CD8-positive, alpha-beta memory T cell (primary cell): Measurements from ENCODE around the gene AP1M2. TPM values are rescaled to one million over a fixed set of nuclear protein-coding genes. Genes with fewer than 3 reads are reported as not detected.
A peak's percentile ranks its signal among the peaks of the same experiment; 100 is the strongest.

ENCODE experiments used
- CTCF ChIA-PET: fragments of 350-600 bp; sonication (Branson Sonifier 250); formaldehyde crosslinking; loops from one replicate; lab custom pipeline; 2021; ENCODE audit warnings: antibody characterized with exemption; lab: Charles Lee
- POLR2A ChIA-PET: fragments of 350-600 bp; sonication (Branson Sonifier 250); formaldehyde crosslinking; loops from one replicate; lab custom pipeline; 2021; ENCODE audit warnings: antibody characterized with exemption; lab: Charles Lee
- DNase-seq, 5 donors: peaks; one replicate each; pipeline versions ENCODE4 v3.0.0 to v3.0.0-alpha.2; 2020 to 2022; ENCODE audit warnings: mixed read lengths in 1 of 5
- H3K27ac ChIP-seq: one replicate; pipeline ENCODE4 v1.7.0; 2013; ENCODE audit warnings: low read depth, mild to moderate bottlenecking, low read length, moderate library complexity
- H3K27me3 ChIP-seq: 2 replicates; pipeline ENCODE4 v1.7.0; 2013; ENCODE audit warnings: low read length, mild to moderate bottlenecking; ENCODE audit not compliant: insufficient read depth, poor library complexity, severe bottlenecking
- H3K36me3 ChIP-seq: 2 replicates; pipeline ENCODE4 v1.7.0; 2013; ENCODE audit warnings: mild to moderate bottlenecking, low read length, moderate library complexity; ENCODE audit not compliant: insufficient read depth
- H3K4me1 ChIP-seq: 2 replicates; pipeline ENCODE4 v1.7.0; 2013; ENCODE audit warnings: mild to moderate bottlenecking, low read length, moderate library complexity; ENCODE audit not compliant: insufficient read depth
- H3K4me3 ChIP-seq: 2 replicates; pipeline ENCODE4 v1.7.0; 2013; ENCODE audit warnings: mild to moderate bottlenecking, low read length
- H3K9me3 ChIP-seq: 2 replicates; pipeline ENCODE4 v1.7.0; 2013; ENCODE audit warnings: mild to moderate bottlenecking, low read length
- H3K27ac Mint-ChIP-seq, 8 donors: one replicate each; pipeline ENCODE4 v1.8.0; 2020 to 2021; ENCODE audit warnings: mixed read lengths in 8 of 8, mild to moderate bottlenecking in 6 of 8, inconsistent platforms in 3 of 8, moderate library complexity in 3 of 8
- H3K27me3 Mint-ChIP-seq, 2 donors: one replicate each; pipeline ENCODE4 v1.8.0; 2020 to 2021; ENCODE audit warnings: mixed read lengths in 2 of 2, mild to moderate bottlenecking in 1 of 2, moderate library complexity in 1 of 2
- H3K36me3 Mint-ChIP-seq, 3 donors: one replicate each; pipeline ENCODE4 v1.8.0; 2020 to 2021; ENCODE audit warnings: mixed read lengths in 3 of 3, inconsistent platforms in 1 of 3, mild to moderate bottlenecking in 1 of 3
- H3K4me1 Mint-ChIP-seq, 3 donors: one replicate each; pipeline ENCODE4 v1.8.0; 2020 to 2021; ENCODE audit warnings: mixed read lengths in 3 of 3, inconsistent platforms in 1 of 3, mild to moderate bottlenecking in 1 of 3
- H3K4me3 Mint-ChIP-seq, 7 donors: one replicate each; pipeline ENCODE4 v1.8.0; 2020 to 2021; ENCODE audit warnings: mixed read lengths in 7 of 7, mild to moderate bottlenecking in 6 of 7, moderate library complexity in 4 of 7, inconsistent platforms in 2 of 7
- H3K9me3 Mint-ChIP-seq, 5 donors: one replicate each; pipeline ENCODE4 v1.8.0; 2020 to 2022; ENCODE audit warnings: mixed read lengths in 5 of 5, mild to moderate bottlenecking in 3 of 5, moderate library complexity in 2 of 5, inconsistent platforms in 1 of 5
- polyA plus RNA-seq: library from polyadenylated mRNA; unstranded; fragments of 300-500 nt; fragmentation: Illumina TruSeq; gene quantifications from one replicate; pipeline ENCODE4 v1.2.3, GENCODE V29; 2021
- total RNA-seq, 2 experiments: library from RNA; stranded (reverse); gene quantifications; one replicate each; pipeline ENCODE4 v1.2.3, GENCODE V29; 2021

AP1M2 gene
- total and polyA plus RNA-seq, 3 experiments from 2014 or later = not detected

GRCh38 chr19:10600149-10600548, 13.0 kb upstream of the AP1M2 start:
- Mint-ChIP-seq H3K27me3 (no peaks in the 10 kb centered on the region), H3K36me3 (peaks cover 0 to 11% (median 0%) of the 10 kb centered on the region in 3 donors), H3K27ac (peak overlapping the region in 1 of 8 donors; percentile 65), H3K9me3 (no peaks in the 10 kb centered on the region), H3K4me1 (peaks cover 38 to 48% (median 42%) of the 10 kb centered on the region in 3 donors), H3K4me3 (peak overlapping the region in 5 of 7 donors; percentile 23 to 84 (median 48))
- Histone ChIP-seq H3K36me3 (no peaks in the 10 kb centered on the region), H3K9me3 (no peaks in the 10 kb centered on the region), H3K27ac (no peak overlapping the region), H3K4me3 (no peak overlapping the region), H3K4me1 (peaks cover 36% of the 10 kb centered on the region), H3K27me3 (no peaks in the 10 kb centered on the region)
- POLR2A ChIA-PET = interaction anchor here (0.5 to 1.0 kb wide), 2 partner anchors 15 to 236 kb away, joined by 3 to 4 read pairs; partner anchors contain the start of gene TMED1
- CTCF ChIA-PET = interaction anchor here (1.0 to 8.4 kb wide), 3 partner anchors 19 to 35 kb away, joined by 3 to 76 read pairs (median 3); no protein-coding TSS in a partner anchor
- DNase-seq = no peak

- no peaks in the 10 kb centered on the region for H3K27me3 Mint-ChIP-seq
- no peak overlapping the region for H3K27ac ChIP-seq
- H3K27me3 ChIP-seq = no peaks in the 10 kb centered on the region
- no peaks in the 10 kb centered on the region for H3K36me3 Mint-ChIP-seq
- ChIA-PET CTCF (interaction anchor here (3.6 to 5.9 kb wide), 3 partner anchors 13 to 50 kb away, joined by 17 to 33 read pairs (median 31); no protein-coding TSS in a partner anchor), POLR2A (no interaction called here)
- peak overlapping the region in 1 of 8 donors; percentile 68 for H3K27ac Mint-ChIP-seq
- DNase-seq = no peak
- H3K9me3 Mint-ChIP-seq = no peaks in the 10 kb centered on the region
- H3K4me3 ChIP-seq = no peak overlapping the region
- H3K4me3 Mint-ChIP-seq = peak overlapping the region in 1 of 7 donors; percentile 42
- no peaks in the 10 kb centered on the region for H3K36me3 ChIP-seq
- H3K9me3 ChIP-seq = no peaks in the 10 kb centered on the region
- peaks cover 24 to 26% (median 25%) of the 10 kb centered on the region in 3 donors for H3K4me1 Mint-ChIP-seq
- peaks cover 16% of the 10 kb centered on the region for H3K4me1 ChIP-seq
These were observed 6.9 kb upstream of the AP1M2 start for GRCh38 chr19:10593820-10594637.

DNA sequence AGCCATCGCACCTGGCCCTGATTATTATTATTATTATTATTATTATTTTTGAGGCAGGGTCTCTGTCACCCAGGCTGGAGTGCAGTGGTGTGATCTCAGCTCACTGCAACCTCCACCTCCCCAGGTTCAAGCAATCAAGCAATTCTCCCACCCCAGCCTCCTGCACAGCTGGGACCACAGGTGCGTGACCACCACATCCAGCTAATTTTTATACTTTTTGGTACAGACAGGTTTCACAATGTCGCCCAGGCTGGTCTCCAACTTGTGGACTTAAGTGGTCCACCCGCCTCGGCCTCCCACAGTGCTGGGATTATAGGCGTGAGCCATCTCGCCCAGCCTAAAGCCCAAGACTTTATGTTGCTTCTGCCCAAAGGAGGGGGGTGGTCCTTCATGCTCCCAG, 6.0 kb upstream of the AP1M2 start:
- Histone ChIP-seq H3K4me3 (no peak overlapping the region), H3K4me1 (peaks cover 16% of the 10 kb centered on the region), H3K36me3 (no peaks in the 10 kb centered on the region), H3K27ac (no peak overlapping the region), H3K27me3 (no peaks in the 10 kb centered on the region), H3K9me3 (no peaks in the 10 kb centered on the region)
- Mint-ChIP-seq H3K4me3 (no peak overlapping the region), H3K9me3 (no peaks in the 10 kb centered on the region), H3K27ac (no peak overlapping the region), H3K36me3 (no peaks in the 10 kb centered on the region), H3K27me3 (no peaks in the 10 kb centered on the region), H3K4me1 (peaks cover 24 to 26% (median 24%) of the 10 kb centered on the region in 3 donors)
- CTCF ChIA-PET = interaction anchor here (5.0 to 5.9 kb wide), 2 partner anchors 12 to 50 kb away, joined by 31 to 33 read pairs; no protein-coding TSS in a partner anchor
- no peak for DNase-seq
- POLR2A ChIA-PET = no interaction called here

DNA sequence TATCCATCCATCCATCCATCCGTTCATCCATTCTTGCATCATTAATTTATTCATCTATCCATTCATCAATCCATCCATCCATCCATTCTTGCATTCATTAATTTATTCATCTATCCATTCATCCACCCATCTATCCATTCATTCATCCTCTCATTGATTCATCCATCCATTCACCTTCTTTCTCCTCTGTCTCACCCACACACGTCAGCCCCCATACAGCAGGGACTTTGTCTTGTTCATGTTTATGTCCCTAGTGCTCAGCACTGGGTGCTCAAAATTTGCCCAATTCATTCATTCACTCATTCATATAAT, 683 bp upstream of the AP1M2 start:
- peaks cover 7 to 8% of the 10 kb centered on the region in 2 donors for H3K27me3 Mint-ChIP-seq
- H3K9me3 Mint-ChIP-seq = peaks cover 0 to 1% (median 0%) of the 10 kb centered on the region in 5 donors
- no peak overlapping the region for H3K4me3 ChIP-seq
- H3K36me3 ChIP-seq = no peaks in the 10 kb centered on the region
- no peak overlapping the region for H3K27ac ChIP-seq
- POLR2A ChIA-PET = no interaction called here
- H3K36me3 Mint-ChIP-seq = peaks cover 0 to 2% (median 0%) of the 10 kb centered on the region in 3 donors
- H3K27me3 ChIP-seq = no peaks in the 10 kb centered on the region
- peak overlapping the region in 1 of 8 donors; percentile 2 for H3K27ac Mint-ChIP-seq
- peaks cover 14 to 23% (median 20%) of the 10 kb centered on the region in 3 donors for H3K4me1 Mint-ChIP-seq
- H3K9me3 ChIP-seq = no peaks in the 10 kb centered on the region
- CTCF ChIA-PET = no interaction called here
- DNase-seq = no peak
- no peaks in the 10 kb centered on the region for H3K4me1 ChIP-seq
- H3K4me3 Mint-ChIP-seq = no peak overlapping the region

DNA sequence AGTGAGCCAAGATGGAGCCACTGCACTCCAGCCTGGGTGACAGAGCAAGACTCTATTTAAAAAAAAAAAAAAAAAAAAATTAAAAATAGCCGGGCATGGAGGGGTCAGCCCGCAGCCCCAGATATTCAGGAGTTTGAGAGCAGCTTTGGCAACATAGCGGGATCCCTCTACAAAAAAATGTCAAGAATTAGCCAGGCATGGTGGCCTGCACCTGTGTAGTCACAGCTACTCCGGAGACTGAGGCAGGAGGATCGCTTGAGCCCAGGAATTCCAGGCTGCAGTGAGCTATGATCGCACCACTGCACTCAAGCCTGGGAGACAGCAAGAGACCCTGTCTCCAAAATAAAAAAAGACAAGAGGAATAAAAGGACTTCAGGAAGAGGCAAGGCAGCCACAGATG, 716 bp downstream of the AP1M2 start:
- POLR2A ChIA-PET = no interaction called here
- CTCF ChIA-PET = interaction anchor here (0.6 to 12.1 kb wide), 2 partner anchors 60 to 160 kb away, joined by 3 to 371 read pairs; no protein-coding TSS in a partner anchor
- peaks cover 14 to 26% (median 20%) of the 10 kb centered on the region in 3 donors for H3K4me1 Mint-ChIP-seq
- H3K27me3 ChIP-seq = no peaks in the 10 kb centered on the region
- H3K36me3 Mint-ChIP-seq = peaks cover 0 to 2% (median 0%) of the 10 kb centered on the region in 3 donors
- H3K4me3 Mint-ChIP-seq = no peak overlapping the region
- peaks cover 1% of the 10 kb centered on the region for H3K4me1 ChIP-seq
- no peaks in the 10 kb centered on the region for H3K36me3 ChIP-seq
- H3K27me3 Mint-ChIP-seq = peaks cover 7 to 8% of the 10 kb centered on the region in 2 donors
- no peak overlapping the region for H3K27ac ChIP-seq
- H3K27ac Mint-ChIP-seq = peak overlapping the region in 1 of 8 donors; percentile 83
- no peak overlapping the region for H3K4me3 ChIP-seq
- DNase-seq = no peak
- no peaks in the 10 kb centered on the region for H3K9me3 ChIP-seq
- peaks cover 0 to 1% (median 0%) of the 10 kb centered on the region in 5 donors for H3K9me3 Mint-ChIP-seq

DNA sequence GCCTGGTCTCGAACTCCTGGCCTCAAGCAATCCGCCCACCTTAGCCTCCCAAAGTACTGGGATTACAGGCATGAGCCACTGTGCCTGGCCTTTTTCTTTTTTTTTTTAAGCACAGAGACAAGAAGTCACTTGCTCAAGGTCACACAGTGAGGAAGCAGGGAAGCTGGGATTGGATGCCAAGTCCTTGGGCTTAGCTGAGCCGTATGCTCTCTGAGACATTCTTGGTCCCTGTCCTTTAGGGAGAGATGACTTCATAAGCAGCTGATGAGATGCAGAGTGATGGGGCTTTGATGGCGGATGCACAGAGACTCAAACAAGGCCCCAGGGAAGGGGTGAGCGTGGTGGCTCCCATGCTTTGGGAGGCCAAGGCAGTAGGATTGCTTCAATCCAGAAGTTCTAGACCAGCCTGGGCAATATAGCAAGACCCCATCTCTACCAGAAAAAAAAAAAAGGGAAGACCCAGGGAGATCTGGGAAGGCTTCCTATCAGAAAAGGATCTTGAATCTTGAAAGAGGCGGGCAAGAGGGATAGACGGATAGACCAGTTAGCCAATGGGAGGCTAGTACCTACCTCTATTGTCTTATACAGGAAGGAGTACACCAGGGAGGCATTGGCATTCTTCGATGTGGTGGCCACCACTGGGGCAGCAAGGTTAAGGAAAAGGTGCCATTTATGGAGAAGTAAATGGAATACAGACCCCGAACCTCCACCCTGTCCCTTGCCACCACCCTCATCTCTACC, 3.9 kb downstream of the AP1M2 start:
- H3K9me3 ChIP-seq = no peaks in the 10 kb centered on the region
- peaks cover 5% of the 10 kb centered on the region for H3K4me1 ChIP-seq
- ChIA-PET CTCF (interaction anchor here (1.3 to 12.1 kb wide), 4 partner anchors 19 to 115 kb away, joined by 3 to 371 read pairs (median 83); partner anchors contain the start of gene QTRT1), POLR2A (no interaction called here)
- peaks cover 7 to 11% of the 10 kb centered on the region in 2 donors for H3K27me3 Mint-ChIP-seq
- H3K36me3 ChIP-seq = no peaks in the 10 kb centered on the region
- no peak overlapping the region for H3K4me3 ChIP-seq
- H3K4me1 Mint-ChIP-seq = peaks cover 19 to 34% (median 27%) of the 10 kb centered on the region in 3 donors
- peaks cover 0 to 1% (median 0%) of the 10 kb centered on the region in 5 donors for H3K9me3 Mint-ChIP-seq
- no peak overlapping the region for H3K27ac Mint-ChIP-seq
- no peak for DNase-seq
- H3K27ac ChIP-seq = no peak overlapping the region
- H3K36me3 Mint-ChIP-seq = peaks cover 0 to 2% (median 0%) of the 10 kb centered on the region in 3 donors
- H3K4me3 Mint-ChIP-seq = no peak overlapping the region
- H3K27me3 ChIP-seq = no peaks in the 10 kb centered on the region

GRCh38 chr19:10582091-10582490, 5.0 kb downstream of the AP1M2 start:
- no peaks in the 10 kb centered on the region for H3K9me3 Mint-ChIP-seq
- CTCF ChIA-PET = interaction anchor here (0.7 to 12.1 kb wide), 26 partner anchors 9 to 117 kb away, joined by 3 to 371 read pairs (median 6); partner anchors contain the start of gene QTRT1

More at GRCh38 chr19:10582091-10582490, 5.0 kb downstream of the AP1M2 start:
- POLR2A ChIA-PET = interaction anchor here (0.7 to 2.1 kb wide), 5 partner anchors 13 to 71 kb away, joined by 3 to 24 read pairs (median 15); no protein-coding TSS in a partner anchor
- no peaks in the 10 kb centered on the region for H3K36me3 Mint-ChIP-seq
- H3K4me1 Mint-ChIP-seq = peaks cover 15 to 26% (median 18%) of the 10 kb centered on the region in 3 donors
- H3K4me3 Mint-ChIP-seq = no peak overlapping the region
- Histone ChIP-seq H3K4me1 (peaks cover 5% of the 10 kb centered on the region), H3K27me3 (no peaks in the 10 kb centered on the region), H3K9me3 (no peaks in the 10 kb centered on the region), H3K36me3 (no peaks in the 10 kb centered on the region), H3K4me3 (no peak overlapping the region), H3K27ac (no peak overlapping the region)
- H3K27me3 Mint-ChIP-seq = peaks cover 3 to 5% of the 10 kb centered on the region in 2 donors
- DNase-seq = no peak
- H3K27ac Mint-ChIP-seq = no peak overlapping the region
